ENCODE measurements around the gene LENG9.
"Not testable (repeated sequence)": the region's sequence is repeated elsewhere in the genome, so short reads cannot be mapped to it uniquely, and the experiment has no call there.

LENG9 gene

GRCh38 chr19:54478677-54479266, 15.2 kb upstream of the LENG9 start:
- no peak for DNase-seq (ENCODE audit: low read depth)

DNA sequence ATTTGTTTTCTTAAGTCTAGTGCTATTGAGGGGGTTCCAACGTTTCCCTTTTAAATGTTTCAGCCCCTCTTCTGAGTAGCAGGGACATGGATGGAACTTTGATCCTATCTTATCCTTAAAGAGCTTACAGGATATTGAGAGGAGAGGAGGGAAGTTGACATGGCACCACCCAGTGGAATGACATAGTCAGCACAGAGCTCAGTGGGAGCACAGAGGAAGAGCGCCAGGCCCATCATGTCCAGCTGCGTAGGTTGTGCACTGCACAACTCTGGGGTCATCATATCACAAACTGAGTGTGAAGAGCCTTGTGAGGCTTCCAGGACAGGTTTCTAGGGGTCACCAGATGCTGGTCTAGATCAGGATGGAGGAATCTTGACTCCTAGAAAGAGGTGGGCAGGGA, 14.1 kb upstream of the LENG9 start:
- no peak for DNase-seq (ENCODE audit: low read depth)

GRCh38 chr19:54475706-54476105, 12.1 kb upstream of the LENG9 start:
- no peak for DNase-seq (ENCODE audit: low read depth)

- DNase-seq (ENCODE audit: low read depth) = no peak
These were observed 10.4 kb upstream of the LENG9 start for GRCh38 chr19:54473892-54474372.

GRCh38 chr19:54473071-54473891, 9.7 kb upstream of the LENG9 start, which contains the start of gene CDC42EP5:
Gene CDC42EP5, minus strand, starts transcription at chr19:54473296. Its CDS starts 7,749 bp downstream, at chr19:54465547.
- no peak for DNase-seq (ENCODE audit: low read depth)

- DNase-seq (ENCODE audit: low read depth) = no peak
These were observed 7.6 kb upstream of the LENG9 start for GRCh38 chr19:54470991-54471782.

DNA sequence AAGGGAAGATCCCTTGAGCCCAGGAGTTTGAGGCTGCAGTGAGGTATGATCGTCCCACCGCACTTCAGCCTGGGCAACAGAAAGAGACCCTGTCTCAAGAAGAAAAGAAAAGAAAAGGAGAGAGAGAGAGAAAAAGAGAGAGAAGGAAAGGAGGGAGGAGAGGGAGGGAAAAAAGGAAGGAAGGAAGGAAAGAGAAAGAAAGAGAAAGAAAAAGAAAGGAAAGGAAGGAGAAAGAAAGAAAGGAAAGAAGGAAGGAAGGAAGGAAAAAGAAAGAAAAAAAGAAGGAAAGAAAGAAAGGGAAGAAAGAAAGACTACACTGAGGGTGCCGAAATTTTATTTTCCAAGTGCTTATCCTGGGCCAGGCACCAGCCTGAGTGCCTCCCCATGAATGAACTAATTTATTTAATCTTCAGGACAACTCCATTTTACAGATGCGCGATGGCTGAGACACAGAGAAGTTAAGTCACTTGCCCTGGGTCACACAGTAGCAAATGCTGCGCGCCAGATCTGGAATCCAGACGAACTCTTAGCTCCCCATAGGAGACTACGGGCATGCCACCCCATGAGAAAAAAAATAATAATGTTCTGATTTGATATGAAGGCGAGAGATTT, 6.8 kb upstream of the LENG9 start:
- DNase-seq (ENCODE audit: low read depth) = no peak

DNA sequence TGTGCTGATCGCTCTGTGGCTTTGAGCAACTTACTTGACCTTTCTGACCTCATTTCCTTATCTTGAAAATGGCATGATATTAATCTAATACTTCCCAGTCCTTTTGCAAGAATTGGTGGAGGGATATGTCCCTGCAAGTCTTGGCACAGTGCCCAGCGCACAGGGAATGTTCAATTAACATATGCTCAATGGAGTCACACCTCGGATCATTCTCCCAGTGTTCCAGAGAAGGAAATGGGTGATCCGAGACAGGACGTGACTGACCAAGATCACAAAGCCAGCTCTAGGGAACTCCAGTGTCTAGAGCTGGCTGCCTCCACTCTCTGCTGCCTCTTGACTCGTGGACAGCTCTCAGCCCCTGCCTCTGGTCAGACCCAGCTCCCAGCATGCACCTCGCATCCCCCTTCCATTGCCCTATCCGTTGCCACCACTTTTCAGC, 5.9 kb upstream of the LENG9 start:
- DNase-seq (ENCODE audit: low read depth) = no peak

DNA sequence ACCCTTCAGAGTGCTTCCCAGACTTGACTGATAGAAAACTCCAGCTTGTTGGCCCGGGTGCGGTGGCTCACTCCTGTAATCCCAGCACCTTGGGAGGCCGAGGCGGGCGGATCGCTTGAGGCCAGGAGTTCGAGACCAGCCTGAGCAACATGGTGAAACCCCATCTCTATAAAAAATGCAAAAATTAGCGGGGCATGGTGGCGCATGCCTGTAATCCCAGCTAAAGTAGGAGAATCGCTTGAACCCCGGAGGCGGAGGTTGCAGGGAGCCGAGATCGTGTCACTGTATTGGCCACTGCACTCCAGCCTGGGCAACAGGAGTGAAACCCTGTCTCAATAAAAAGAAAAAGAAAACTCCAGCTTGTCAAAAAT, 2.5 kb upstream of the LENG9 start:
- DNase-seq (ENCODE audit: low read depth) = not testable (repeated sequence)

DNA sequence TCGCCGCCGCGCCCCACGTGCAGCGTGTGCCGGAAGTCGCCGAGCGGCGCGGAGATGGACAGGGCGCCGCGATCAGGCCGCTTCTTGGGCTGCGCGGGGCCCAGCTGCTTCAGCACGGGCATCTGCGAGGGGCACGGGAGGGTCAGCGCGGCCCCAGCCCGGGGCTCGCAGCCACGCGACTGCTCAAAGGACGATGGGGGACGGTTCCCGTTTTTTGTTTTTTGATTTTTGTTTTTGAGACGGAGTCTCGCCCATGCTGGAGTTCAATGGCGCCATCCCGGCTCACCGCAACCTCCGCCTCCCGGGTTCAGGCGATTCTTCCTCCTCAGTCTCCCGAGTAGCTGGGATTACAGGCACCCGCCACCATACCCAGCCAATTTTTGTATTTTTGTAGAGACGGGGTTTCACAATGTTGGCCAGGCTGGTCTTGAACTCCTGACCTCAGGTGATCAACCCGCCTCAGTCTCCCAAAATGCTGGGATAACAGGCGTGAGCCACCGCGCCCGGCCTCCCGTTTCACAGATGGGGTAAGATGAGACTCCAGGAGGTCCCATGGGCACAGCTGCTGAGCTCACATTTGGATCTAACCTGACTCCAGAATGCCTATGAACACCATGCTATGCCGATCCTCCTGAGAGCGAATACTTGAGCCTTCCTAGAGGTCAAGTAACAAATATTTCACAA, 2.0 kb upstream of the LENG9 start:
- DNase-seq (ENCODE audit: low read depth) = no peak

- DNase-seq (ENCODE audit: low read depth) = no peak
These were observed 1.2 kb upstream of the LENG9 start for GRCh38 chr19:54464630-54465425.

DNA sequence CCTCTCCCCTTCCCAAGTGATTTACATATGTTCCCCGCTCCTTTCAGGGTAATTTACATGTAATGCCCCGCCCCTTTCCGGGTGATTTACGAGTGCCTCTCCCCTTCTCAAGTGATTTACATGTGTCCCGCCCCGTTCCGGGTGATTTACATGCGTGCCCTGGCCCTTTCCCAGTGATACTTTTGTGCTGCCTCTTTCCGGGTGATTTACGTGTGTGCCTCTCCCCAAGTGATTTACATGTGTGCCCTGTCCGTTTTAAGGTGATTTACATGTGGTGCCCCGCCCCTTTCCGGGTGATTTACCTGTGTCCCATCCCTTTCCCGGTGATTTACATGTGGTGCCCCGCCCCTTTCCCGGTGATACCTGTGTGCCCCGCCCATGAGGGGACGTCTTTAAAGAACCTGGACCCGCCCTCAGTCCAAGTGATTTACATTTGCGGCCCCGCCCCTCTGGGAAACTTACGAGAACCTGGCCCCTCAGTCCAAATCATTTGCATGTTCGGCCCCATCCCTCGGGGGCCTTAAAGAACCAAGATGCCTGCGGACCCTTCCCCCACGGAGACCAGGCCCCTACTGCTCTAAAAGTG, 559 bp upstream of the LENG9 start:
- no peak for DNase-seq (ENCODE audit: low read depth)

- no peak for DNase-seq (ENCODE audit: low read depth)
These were observed 685 bp downstream of the LENG9 start for GRCh38 chr19:54462655-54463530.

- DNase-seq (ENCODE audit: low read depth) = no peak
These were observed 1.4 kb downstream of the LENG9 start for GRCh38 chr19:54462047-54462654.

GRCh38 chr19:54461613-54462012, 2.0 kb downstream of the LENG9 start:
- no peak for DNase-seq (ENCODE audit: low read depth)

- no peak for DNase-seq (ENCODE audit: low read depth)
These were observed 2.4 kb downstream of the LENG9 start for GRCh38 chr19:54461210-54461609.

DNA sequence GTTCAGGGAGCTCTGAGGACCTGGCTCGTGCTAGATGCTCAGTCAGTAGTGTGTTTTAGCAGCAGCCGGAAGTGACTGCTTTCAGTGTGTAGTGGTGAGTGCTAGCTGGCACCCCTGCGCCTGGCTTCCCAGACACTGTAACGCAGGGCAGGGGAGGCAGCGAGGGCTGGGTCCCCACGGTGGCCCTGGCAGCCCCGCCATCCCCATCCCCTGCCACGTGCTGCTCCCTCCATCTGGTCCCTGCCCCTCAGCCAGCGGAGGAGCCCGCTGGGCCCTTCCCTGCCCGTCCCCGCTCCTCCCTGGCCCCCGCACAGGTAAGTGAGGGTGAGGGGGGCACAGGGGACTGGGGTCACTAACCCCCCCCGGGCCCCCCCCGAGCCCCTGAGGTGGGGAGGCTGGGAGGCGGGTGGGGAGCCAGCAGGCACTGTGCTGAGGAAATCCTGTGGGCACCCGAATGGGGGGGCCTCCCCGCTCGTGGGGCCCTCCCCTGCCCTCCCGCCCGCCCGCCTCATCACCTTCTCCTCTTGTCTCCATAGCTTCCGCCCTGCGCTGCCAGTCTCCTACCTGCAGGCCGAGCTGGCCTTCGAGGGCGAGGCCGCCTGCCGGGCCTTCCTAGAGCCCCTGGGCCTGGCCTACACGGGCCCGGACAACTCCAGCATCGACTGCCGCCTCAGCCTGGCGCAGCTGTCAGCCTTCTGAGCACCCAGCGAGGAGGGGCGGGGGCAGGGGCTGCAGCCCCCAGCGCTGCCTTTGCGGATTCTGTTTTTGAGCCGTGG, 3.2 kb downstream of the LENG9 start:
- DNase-seq (ENCODE audit: low read depth) = no peak

Data from non-pigmented ciliary epithelial cell (primary cell).